Lung (tissue), 12 donors: ENCODE measurements around the gene PARD3. TPM values are rescaled to one million over a fixed set of nuclear protein-coding genes. Genes with fewer than 3 reads are reported as not detected.

ENCODE experiments used
- ATAC-seq: fragments of 200-7000 bp; cut with Tn5 transposase; one replicate; pipeline ENCODE4 v1.9.1; 2020; ENCODE audit warnings: moderate number of reproducible peaks; ENCODE audit not compliant: insufficient read depth, low FRiP score
- DNase-seq, 3 donors: peaks; one replicate each; pipeline ENCODE4 v3.0.0-alpha.2; 2013 to 2017
- H3K27ac ChIP-seq, 2 donors: one replicate each; pipeline ENCODE4 v1.5.1; 2013; ENCODE audit warnings: mild to moderate bottlenecking in 2 of 2, moderate library complexity in 2 of 2, control low read depth in 1 of 2, inconsistent platforms in 1 of 2, low read depth in 1 of 2, low read length in 1 of 2
- H3K27me3 ChIP-seq, 3 donors: one replicate each; pipeline ENCODE4 v1.5.1; 2013; ENCODE audit warnings: low read length in 2 of 3; ENCODE audit not compliant: control insufficient read depth in 3 of 3, insufficient read depth in 3 of 3
- H3K36me3 ChIP-seq, 4 donors: one replicate each; pipeline ENCODE4 v1.5.1; 2013; ENCODE audit warnings: low read length in 4 of 4, mild to moderate bottlenecking in 1 of 4, moderate library complexity in 1 of 4; ENCODE audit not compliant: control insufficient read depth in 4 of 4, insufficient read depth in 4 of 4
- H3K4me1 ChIP-seq, 5 donors: one replicate each; pipeline ENCODE4 v1.5.1; 2013; ENCODE audit warnings: low read length in 5 of 5, mild to moderate bottlenecking in 2 of 5, moderate library complexity in 1 of 5; ENCODE audit not compliant: control insufficient read depth in 5 of 5, insufficient read depth in 5 of 5
- H3K4me3 ChIP-seq: one replicate; pipeline ENCODE4 v1.5.1; 2013; ENCODE audit warnings: mild to moderate bottlenecking, control low read depth, moderate library complexity
- H3K9ac ChIP-seq, 2 donors: one replicate each; pipeline ENCODE4 v1.5.1; 2013; ENCODE audit warnings: low read length in 2 of 2, control low read depth in 1 of 2; ENCODE audit not compliant: insufficient read depth in 1 of 2
- H3K9me3 ChIP-seq, 4 donors: one replicate each; pipeline ENCODE4 v1.5.1; 2013; ENCODE audit warnings: low read length in 3 of 4, mild to moderate bottlenecking in 1 of 4, moderate library complexity in 1 of 4; ENCODE audit not compliant: control insufficient read depth in 4 of 4, insufficient read depth in 3 of 4
- WGBS, 2 donors: extraction: QIAGEN DNeasy Blood & Tissue Kit; methylation state at CpG; one replicate each; pipeline ENCODE4 v1.1.7; 2013; 5-methylcytosine and 5-hydroxymethylcytosine counted together
- polyA plus RNA-seq, 2 donors: library from polyadenylated mRNA; stranded (reverse); fragments of 200-250 nt; gene quantifications; one replicate each; pipeline ENCODE4 v1.2.1, GENCODE V29; 2013
- total RNA-seq, 2 donors: library from RNA; depleted of rRNA in 1 of 2; stranded (reverse); fragments of >200 nt in 1 of 2; gene quantifications; one replicate each; pipeline ENCODE4 v1.2.1, GENCODE V29; 2014 to 2021
- TF ChIP-seq, protein P1 (sequence below): IDR thresholded peaks from 2 replicates; pipeline ENCODE4 v1.5.1; 2012; ENCODE audit warnings: mild to moderate bottlenecking; ENCODE audit errors: control extremely low read depth, extremely low read depth
- donor health status: control.
- donor health status: control.
- donor health status: Bipolar disorder and iron deficiency.
- donor health status: healthy.
- donor health status: DM: yes; HTN: yes; CAD: no.

PARD3 gene
- total and polyA plus RNA-seq, 4 donors, result 10.3 to 69.2 (median 27.6) TPM

DNA sequence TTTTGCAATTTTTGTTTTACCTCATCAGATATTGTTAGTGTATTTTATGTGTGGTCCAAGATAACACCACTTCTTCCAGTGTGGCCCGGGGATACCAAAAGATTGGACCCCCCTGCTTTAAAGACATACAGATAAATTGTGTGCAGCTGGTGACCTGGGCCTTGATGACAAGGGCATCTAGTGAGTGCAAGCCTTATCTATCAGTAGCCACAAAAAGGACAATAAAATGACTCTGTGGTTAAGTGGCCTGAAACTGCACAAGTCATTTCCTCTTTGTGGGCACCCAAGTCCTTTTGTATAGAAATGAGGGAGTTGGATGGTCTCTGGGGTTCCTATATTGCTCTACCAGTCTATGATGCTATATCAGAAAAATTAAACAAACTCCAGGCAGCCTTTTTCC is 98.1 kb downstream of the PARD3 start:
- Histone ChIP-seq H3K4me3 (no peak overlapping the region), H3K27me3 (no peaks in the 10 kb centered on the region), H3K9ac (no peak overlapping the region), H3K4me1 (peaks cover 0 to 20% (median 7%) of the 10 kb centered on the region in 5 donors), H3K27ac (no peak overlapping the region), H3K9me3 (no peaks in the 10 kb centered on the region), H3K36me3 (no peaks in the 10 kb centered on the region)
- TF ChIP-seq, protein P1, sequence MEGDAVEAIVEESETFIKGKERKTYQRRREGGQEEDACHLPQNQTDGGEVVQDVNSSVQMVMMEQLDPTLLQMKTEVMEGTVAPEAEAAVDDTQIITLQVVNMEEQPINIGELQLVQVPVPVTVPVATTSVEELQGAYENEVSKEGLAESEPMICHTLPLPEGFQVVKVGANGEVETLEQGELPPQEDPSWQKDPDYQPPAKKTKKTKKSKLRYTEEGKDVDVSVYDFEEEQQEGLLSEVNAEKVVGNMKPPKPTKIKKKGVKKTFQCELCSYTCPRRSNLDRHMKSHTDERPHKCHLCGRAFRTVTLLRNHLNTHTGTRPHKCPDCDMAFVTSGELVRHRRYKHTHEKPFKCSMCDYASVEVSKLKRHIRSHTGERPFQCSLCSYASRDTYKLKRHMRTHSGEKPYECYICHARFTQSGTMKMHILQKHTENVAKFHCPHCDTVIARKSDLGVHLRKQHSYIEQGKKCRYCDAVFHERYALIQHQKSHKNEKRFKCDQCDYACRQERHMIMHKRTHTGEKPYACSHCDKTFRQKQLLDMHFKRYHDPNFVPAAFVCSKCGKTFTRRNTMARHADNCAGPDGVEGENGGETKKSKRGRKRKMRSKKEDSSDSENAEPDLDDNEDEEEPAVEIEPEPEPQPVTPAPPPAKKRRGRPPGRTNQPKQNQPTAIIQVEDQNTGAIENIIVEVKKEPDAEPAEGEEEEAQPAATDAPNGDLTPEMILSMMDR, result no peak
- ATAC-seq (no peak), DNase-seq (no peak)
- 21 to 55% methylated on average over 1 of the region's 1 CpG for WGBS, 2 donors

DNA sequence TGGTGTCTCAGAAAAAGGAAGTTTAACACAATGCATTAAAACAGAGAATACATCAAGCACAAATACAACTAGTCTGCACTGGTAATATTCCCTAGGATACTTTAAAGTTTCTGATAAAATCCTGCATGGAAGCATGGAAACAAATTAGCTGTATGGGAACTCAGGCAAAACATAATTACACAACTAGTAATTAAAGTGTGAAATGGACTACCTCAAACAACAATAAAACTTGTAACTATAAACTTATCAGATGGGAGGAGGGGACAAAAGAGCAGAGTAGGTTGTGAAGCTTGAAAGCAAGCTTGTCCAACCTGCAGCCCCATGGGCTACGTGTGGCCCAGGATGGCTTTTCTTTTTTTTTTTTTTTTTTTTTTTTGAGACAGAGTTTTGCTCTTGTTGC is 98.9 kb downstream of the PARD3 start:
- Histone ChIP-seq H3K9ac (no peak overlapping the region), H3K9me3 (no peaks in the 10 kb centered on the region), H3K36me3 (no peaks in the 10 kb centered on the region), H3K4me1 (peaks cover 0 to 27% (median 8%) of the 10 kb centered on the region in 5 donors), H3K4me3 (no peak overlapping the region), H3K27me3 (no peaks in the 10 kb centered on the region), H3K27ac (no peak overlapping the region)
- DNase-seq, result no peak
- 65 to 80% methylated on average over 1 of the region's 1 CpG for WGBS, 2 donors
- TF ChIP-seq, protein P1, result no peak
- ATAC-seq, result no peak

DNA sequence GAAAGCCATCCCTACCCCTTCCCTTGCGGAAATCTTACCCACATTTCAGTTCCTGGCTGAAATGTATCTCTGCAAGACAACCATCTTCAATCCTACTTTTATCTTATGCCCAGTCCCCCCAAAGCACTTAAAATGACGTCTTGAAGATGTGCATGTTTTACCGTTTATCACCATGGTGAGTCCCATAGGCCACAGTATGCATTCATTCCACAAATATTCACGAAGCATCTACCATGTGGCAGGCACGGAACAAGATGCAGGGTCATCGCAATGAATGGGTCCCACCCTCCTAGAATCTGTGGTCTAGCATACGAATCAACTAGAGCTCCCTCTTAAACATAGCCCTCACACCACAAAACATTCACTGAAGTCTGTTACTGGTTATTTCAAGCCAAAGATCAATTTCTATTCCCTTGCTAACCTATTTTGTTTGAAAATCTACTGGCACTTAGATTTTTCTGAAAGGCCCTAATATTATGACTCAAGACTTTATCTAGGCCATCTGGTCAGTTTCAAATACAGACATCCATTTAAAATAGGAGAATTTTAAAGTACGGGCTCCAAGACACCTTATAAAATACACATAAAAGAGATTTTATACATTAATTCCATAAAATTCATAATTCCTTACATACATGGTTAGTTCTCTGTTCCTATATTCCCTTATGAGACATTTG is 99.4 kb downstream of the PARD3 start:
- Histone ChIP-seq H3K4me3 (no peak overlapping the region), H3K9me3 (no peaks in the 10 kb centered on the region), H3K36me3 (no peaks in the 10 kb centered on the region), H3K27me3 (no peaks in the 10 kb centered on the region), H3K4me1 (peaks cover 0 to 32% (median 8%) of the 10 kb centered on the region in 5 donors), H3K9ac (no peak overlapping the region), H3K27ac (no peak overlapping the region)
- ATAC-seq (no peak), DNase-seq (no peak)
- 92 to 94% methylated on average over 8 of the region's 8 CpGs for WGBS, 2 donors
- TF ChIP-seq, protein P1, result no peak

DNA sequence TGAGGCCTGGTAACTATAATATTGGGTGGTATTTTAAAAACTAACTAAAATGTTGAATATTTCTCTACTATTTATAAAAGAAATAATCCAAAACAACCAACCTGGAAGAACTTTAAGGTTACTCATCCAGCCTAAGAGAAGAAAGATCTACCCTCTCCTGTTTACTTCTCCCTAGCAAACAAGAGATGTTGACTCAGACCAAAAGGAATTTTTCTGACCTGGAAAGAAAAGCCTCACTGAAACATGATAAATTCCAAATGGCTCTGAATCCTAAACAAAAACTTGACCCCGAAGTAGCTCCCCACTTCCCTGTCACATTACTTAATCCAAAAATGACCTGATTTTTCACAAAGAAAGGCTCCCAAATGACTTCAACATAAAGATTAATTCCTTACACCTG is 101.2 kb downstream of the PARD3 start:
- no peak overlapping the region for H3K4me3 ChIP-seq
- peaks cover 0 to 32% (median 8%) of the 10 kb centered on the region in 5 donors for H3K4me1 ChIP-seq
- H3K36me3 ChIP-seq, result no peaks in the 10 kb centered on the region
- no peak overlapping the region for H3K9ac ChIP-seq
- ATAC-seq, result no peak
- no peaks in the 10 kb centered on the region for H3K9me3 ChIP-seq
- TF ChIP-seq, protein P1, result no peak
- WGBS, 2 donors, result 42 to 61% methylated on average over 1 of the region's 1 CpG
- H3K27me3 ChIP-seq, result no peaks in the 10 kb centered on the region
- no peak overlapping the region for H3K27ac ChIP-seq
- no peak for DNase-seq
